SK-N-SH (cell line): ENCODE data around the gene SLC13A1.

Experiments used
- CTCF ChIP-seq: fragments of 200-600 bp; sonication (generic); IDR thresholded peaks from 2 replicates; pipeline ENCODE4 v1.6.1; 2017; ENCODE audit warnings: antibody characterized with exemption, mild to moderate bottlenecking, moderate library complexity
- EP300 ChIP-seq, 2 experiments: IDR thresholded peaks; 2 replicates each; pipeline versions ENCODE4 v1.4.0 to v1.6.1; 2012; ENCODE audit warnings: borderline replicate concordance in 1 of 2, low read depth in 1 of 2, low read length in 1 of 2
- FOXM1 ChIP-seq: IDR thresholded peaks from 2 replicates; pipeline ENCODE4 v1.4.0; 2012; ENCODE audit warnings: low read depth, mild to moderate bottlenecking
- GABPA ChIP-seq: IDR thresholded peaks from 2 replicates; pipeline ENCODE4 v1.4.0; 2012; ENCODE audit warnings: low read depth, mild to moderate bottlenecking
- MAX ChIP-seq: IDR thresholded peaks from 2 replicates; pipeline ENCODE4 v1.4.0; 2012; ENCODE audit warnings: low read depth
- POLR2AphosphoS5 ChIP-seq: IDR thresholded peaks from 2 replicates; pipeline ENCODE4 v1.6.1; 2012; ENCODE audit warnings: low read depth, low read length
- RAD21 ChIP-seq: IDR thresholded peaks from 2 replicates; pipeline ENCODE4 v1.6.1; 2012; ENCODE audit warnings: mild to moderate bottlenecking, low read length
- REST ChIP-seq: IDR thresholded peaks from 2 replicates; pipeline ENCODE4 v1.6.1; 2012; ENCODE audit warnings: mild to moderate bottlenecking, low read depth, low read length, moderate library complexity
- SIN3A ChIP-seq: IDR thresholded peaks from 2 replicates; pipeline ENCODE4 v1.6.1; 2012; ENCODE audit warnings: low read depth, mild to moderate bottlenecking, low read length, moderate library complexity, borderline replicate concordance
- TCF12 ChIP-seq: IDR thresholded peaks from 2 replicates; pipeline ENCODE4 v1.4.0; 2012

GRCh38 chr7:123198668-123199652, 809 bp downstream of the SLC13A1 start:
- TF ChIP-seq CTCF (no peak), SIN3A (no peak), TCF12 (no peak), RAD21 (no peak), POLR2AphosphoS5 (no peak), FOXM1 (no peak), GABPA (no peak), MAX (no peak), REST (no peak), EP300 (IDR thresholded peaks at IDR 0.05; ENCODE audit: borderline replicate concordance in 1 of 2, low read depth in 1 of 2, low read length in 1 of 2) (no peak)
